ENCODE results near the gene HEXIM2. TPM values are rescaled to one million over a fixed set of nuclear protein-coding genes. Genes with fewer than 3 reads are reported as not detected.

The HEXIM2 gene
- polyA plus RNA-seq, 1 of the 3 experiments (the other 2 are of a cell fraction): 9.3 TPM

DNA sequence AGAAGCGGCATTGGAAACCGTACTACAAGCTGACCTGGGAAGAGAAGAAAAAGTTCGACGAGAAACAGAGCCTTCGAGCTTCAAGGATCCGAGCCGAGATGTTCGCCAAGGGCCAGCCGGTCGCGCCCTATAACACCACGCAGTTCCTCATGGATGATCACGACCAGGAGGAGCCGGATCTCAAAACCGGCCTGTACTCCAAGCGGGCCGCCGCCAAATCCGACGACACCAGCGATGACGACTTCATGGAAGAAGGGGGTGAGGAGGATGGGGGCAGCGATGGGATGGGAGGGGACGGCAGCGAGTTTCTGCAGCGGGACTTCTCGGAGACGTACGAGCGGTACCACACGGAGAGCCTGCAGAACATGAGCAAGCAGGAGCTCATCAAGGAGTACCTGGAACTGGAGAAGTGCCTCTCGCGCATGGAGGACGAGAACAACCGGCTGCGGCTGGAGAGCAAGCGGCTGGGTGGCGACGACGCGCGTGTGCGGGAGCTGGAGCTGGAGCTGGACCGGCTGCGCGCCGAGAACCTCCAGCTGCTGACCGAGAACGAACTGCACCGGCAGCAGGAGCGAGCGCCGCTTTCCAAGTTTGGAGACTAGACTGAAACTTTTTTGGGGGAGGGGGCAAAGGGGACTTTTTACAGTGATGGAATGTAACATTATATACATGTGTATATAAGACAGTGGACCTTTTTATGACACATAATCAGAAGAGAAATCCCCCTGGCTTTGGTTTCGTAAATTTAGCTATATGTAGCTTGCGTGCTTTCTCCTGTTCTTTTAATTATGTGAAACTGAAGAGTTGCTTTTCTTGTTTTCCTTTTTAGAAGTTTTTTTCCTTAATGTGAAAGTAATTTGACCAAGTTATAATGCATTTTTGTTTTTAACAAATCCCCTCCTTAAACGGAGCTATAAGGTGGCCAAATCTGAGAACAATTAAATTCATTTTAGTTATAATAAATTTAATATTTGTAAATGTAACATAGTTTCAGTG, 11.7 kb upstream of the HEXIM2 start (continued):
- TF ChIP-seq, protein P1, sequence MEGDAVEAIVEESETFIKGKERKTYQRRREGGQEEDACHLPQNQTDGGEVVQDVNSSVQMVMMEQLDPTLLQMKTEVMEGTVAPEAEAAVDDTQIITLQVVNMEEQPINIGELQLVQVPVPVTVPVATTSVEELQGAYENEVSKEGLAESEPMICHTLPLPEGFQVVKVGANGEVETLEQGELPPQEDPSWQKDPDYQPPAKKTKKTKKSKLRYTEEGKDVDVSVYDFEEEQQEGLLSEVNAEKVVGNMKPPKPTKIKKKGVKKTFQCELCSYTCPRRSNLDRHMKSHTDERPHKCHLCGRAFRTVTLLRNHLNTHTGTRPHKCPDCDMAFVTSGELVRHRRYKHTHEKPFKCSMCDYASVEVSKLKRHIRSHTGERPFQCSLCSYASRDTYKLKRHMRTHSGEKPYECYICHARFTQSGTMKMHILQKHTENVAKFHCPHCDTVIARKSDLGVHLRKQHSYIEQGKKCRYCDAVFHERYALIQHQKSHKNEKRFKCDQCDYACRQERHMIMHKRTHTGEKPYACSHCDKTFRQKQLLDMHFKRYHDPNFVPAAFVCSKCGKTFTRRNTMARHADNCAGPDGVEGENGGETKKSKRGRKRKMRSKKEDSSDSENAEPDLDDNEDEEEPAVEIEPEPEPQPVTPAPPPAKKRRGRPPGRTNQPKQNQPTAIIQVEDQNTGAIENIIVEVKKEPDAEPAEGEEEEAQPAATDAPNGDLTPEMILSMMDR (IDR thresholded peaks at IDR 0.05): no peak
- 0 out of 2 replicates have a peak, but pooled peaks have one; percentile 6 for TF ChIP-seq ELF1 (IDR thresholded peaks at IDR 0.05)
- peak; percentile 11; the same call in 1 of the 2 replicates for TF ChIP-seq POLR2AphosphoS5 (IDR thresholded peaks at IDR 0.05; ENCODE audit: low read depth, low read length)
- no peak for TF ChIP-seq SMC3 (IDR thresholded peaks at IDR 0.05; ENCODE audit: low read depth, low read length)
- TF ChIP-seq YY1 (IDR thresholded peaks at IDR 0.05; ENCODE audit: low read depth): 0 out of 2 replicates have a peak, but pooled peaks have one; percentile 27
- 0 out of 2 replicates have a peak, but pooled peaks have one; percentile 22 for TF ChIP-seq MXI1 (IDR thresholded peaks at IDR 0.05; ENCODE audit: low read depth, low read length)

DNA sequence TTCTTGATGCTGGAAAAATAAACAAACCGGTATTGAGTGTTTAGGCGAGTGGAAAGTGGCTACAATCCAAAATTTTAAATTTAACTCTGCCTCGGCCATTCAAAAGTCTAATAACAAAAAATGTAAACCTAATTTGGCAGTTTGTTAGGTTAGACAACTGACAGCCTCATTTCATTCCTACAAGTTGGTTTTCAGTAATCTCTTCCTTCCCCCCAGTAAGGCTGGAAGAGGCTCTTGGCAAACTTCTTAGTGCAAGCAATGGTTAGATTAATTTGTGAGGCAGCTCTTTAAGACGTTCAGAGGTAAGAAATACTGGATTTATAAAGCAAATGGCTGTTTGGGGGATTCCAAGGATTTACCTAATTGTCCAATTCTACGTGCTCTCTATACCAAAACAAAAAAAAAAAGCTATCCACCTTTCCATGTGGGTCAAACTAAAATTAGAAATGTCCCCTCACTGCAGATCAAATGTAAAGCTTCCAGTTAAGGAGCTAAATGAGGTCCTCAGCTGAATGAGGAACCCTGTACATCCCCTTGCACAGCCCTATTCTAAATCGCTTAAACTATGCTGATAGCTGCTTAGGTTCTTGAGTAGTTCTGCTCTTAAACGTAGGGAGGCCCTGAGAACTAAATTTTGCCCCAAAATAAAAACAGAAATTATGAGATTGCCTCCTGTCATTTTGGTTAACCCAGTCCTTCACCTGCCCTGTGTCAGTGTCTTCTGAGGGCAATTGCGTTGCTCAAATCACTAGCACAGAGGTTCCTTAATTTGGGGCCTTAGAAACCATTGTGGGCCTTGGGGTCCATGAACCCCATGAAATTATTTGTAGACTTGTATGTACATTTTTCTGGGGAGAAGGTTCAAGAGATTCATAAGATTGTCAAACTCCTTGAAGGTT, 10.5 kb upstream of the HEXIM2 start:
- no peaks in the 10 kb centered on the region for H3K9me2 ChIP-seq
- peaks cover 28% of the 10 kb centered on the region for H4K20me1 ChIP-seq (ENCODE audit: insufficient read depth)
- no peak for DNase-seq
- H3K27me3 ChIP-seq (ENCODE audit: insufficient read depth): no peaks in the 10 kb centered on the region
- peaks cover 82% of the 10 kb centered on the region for H3K79me2 ChIP-seq (ENCODE audit: insufficient read depth)
- WGBS (ENCODE audit: low lambda C conversion rate): 45% methylated on average over 8 of the region's 8 CpGs
- TF ChIP-seq RFX5 (IDR thresholded peaks at IDR 0.05; ENCODE audit: low read length) (no peak), EZH2phosphoT487 (IDR thresholded peaks at IDR 0.05; ENCODE audit: borderline replicate concordance, low read depth) (no peak), YY1 (IDR thresholded peaks at IDR 0.05; ENCODE audit: low read depth) (no peak), EP300 (IDR thresholded peaks at IDR 0.05; ENCODE audit: borderline replicate concordance in 1 of 2, low read depth in 1 of 2, low read length in 1 of 2) (no peak), RAD21 (IDR thresholded peaks at IDR 0.05; ENCODE audit: low read length) (no peak), FOXM1 (IDR thresholded peaks at IDR 0.05; ENCODE audit: low read depth) (no peak), SMC3 (IDR thresholded peaks at IDR 0.05; ENCODE audit: low read depth, low read length) (no peak), MEF2A (IDR thresholded peaks at IDR 0.05; ENCODE audit: borderline replicate concordance, low read depth) (no peak), NRF1 (IDR thresholded peaks at IDR 0.05; ENCODE audit: low read depth, low read length) (no peak), FOSL2 (IDR thresholded peaks at IDR 0.05; ENCODE audit: borderline replicate concordance, low read depth) (no peak)
- TF ChIP-seq, protein P2, sequence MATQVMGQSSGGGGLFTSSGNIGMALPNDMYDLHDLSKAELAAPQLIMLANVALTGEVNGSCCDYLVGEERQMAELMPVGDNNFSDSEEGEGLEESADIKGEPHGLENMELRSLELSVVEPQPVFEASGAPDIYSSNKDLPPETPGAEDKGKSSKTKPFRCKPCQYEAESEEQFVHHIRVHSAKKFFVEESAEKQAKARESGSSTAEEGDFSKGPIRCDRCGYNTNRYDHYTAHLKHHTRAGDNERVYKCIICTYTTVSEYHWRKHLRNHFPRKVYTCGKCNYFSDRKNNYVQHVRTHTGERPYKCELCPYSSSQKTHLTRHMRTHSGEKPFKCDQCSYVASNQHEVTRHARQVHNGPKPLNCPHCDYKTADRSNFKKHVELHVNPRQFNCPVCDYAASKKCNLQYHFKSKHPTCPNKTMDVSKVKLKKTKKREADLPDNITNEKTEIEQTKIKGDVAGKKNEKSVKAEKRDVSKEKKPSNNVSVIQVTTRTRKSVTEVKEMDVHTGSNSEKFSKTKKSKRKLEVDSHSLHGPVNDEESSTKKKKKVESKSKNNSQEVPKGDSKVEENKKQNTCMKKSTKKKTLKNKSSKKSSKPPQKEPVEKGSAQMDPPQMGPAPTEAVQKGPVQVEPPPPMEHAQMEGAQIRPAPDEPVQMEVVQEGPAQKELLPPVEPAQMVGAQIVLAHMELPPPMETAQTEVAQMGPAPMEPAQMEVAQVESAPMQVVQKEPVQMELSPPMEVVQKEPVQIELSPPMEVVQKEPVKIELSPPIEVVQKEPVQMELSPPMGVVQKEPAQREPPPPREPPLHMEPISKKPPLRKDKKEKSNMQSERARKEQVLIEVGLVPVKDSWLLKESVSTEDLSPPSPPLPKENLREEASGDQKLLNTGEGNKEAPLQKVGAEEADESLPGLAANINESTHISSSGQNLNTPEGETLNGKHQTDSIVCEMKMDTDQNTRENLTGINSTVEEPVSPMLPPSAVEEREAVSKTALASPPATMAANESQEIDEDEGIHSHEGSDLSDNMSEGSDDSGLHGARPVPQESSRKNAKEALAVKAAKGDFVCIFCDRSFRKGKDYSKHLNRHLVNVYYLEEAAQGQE (IDR thresholded peaks at IDR 0.05; ENCODE audit: low read depth, low read length): no peak
- TF ChIP-seq, protein P3, sequence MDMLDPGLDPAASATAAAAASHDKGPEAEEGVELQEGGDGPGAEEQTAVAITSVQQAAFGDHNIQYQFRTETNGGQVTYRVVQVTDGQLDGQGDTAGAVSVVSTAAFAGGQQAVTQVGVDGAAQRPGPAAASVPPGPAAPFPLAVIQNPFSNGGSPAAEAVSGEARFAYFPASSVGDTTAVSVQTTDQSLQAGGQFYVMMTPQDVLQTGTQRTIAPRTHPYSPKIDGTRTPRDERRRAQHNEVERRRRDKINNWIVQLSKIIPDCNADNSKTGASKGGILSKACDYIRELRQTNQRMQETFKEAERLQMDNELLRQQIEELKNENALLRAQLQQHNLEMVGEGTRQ (IDR thresholded peaks at IDR 0.05; ENCODE audit: borderline replicate concordance, low read depth, low read length): no peak
- TF ChIP-seq, protein P4, sequence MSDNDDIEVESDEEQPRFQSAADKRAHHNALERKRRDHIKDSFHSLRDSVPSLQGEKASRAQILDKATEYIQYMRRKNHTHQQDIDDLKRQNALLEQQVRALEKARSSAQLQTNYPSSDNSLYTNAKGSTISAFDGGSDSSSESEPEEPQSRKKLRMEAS (IDR thresholded peaks at IDR 0.05; ENCODE audit: low read depth): no peak
- H3F3A ChIP-seq (replicated peaks; ENCODE audit: insufficient read depth): peaks cover 59% of the 10 kb centered on the region
- ChIA-PET CTCF (interaction anchor here (0.8 to 10.6 kb wide), 19 partner anchors 9 to 244 kb away, joined by 3 to 209 read pairs (median 5); partner anchors contain the start of genes ACBD4, HEXIM2 and PLCD3), POLR2A (interaction anchor here (0.6 to 6.1 kb wide), 8 partner anchors 9 to 47 kb away, joined by 3 to 210 read pairs (median 24); partner anchors contain the start of genes ACBD4, HEXIM2 and PLCD3)
- H3K36me3 ChIP-seq (replicated peaks in 1 of 2; ENCODE audit: control insufficient read depth in 1 of 2, insufficient read depth in 2 of 2, low read length in 1 of 2): peaks cover 0 to 15% of the 10 kb centered on the region in 2 experiments
- H3K9me3 ChIP-seq: no peaks in the 10 kb centered on the region
- no peak overlapping the region for H2AFZ ChIP-seq (ENCODE audit: low read depth)
- H3K4me3 ChIP-seq (ENCODE audit: low read depth in 2 of 2, low read length in 1 of 2): peak overlapping the region; percentile 85 to 99
- peak overlapping the region; percentile 98 for H3K4me2 ChIP-seq
- H3K9ac ChIP-seq: peak overlapping the region; percentile 82
- H3K27ac ChIP-seq (ENCODE audit: low read depth in 2 of 2, low read length in 1 of 2): peak overlapping the region; percentile 35 to 81; a peak in 3 of 4 replicates
- peaks cover 17 to 23% of the 10 kb centered on the region in 2 experiments; a peak in 3 of 4 replicates for H3K4me1 ChIP-seq (ENCODE audit: control insufficient read depth in 1 of 2, insufficient read depth in 2 of 2, low read depth in 1 of 2, low read length in 1 of 2)
